Naive thymus-derived CD4-positive, alpha-beta T cell (primary cell): ENCODE measurements around the gene STAT1. TPM values are rescaled to one million over a fixed set of nuclear protein-coding genes. Genes with fewer than 3 reads are reported as not detected.

Source experiments
- ATAC-seq: fragments of 150-1000 bp; cut with Tn5 transposase; 2 replicates; pipeline ENCODE4 v1.10.0; 2021; ENCODE audit warnings: mild to moderate bottlenecking, moderate library complexity
- CTCF ChIA-PET: fragments of 350-600 bp; sonication (Branson Sonifier 250); formaldehyde crosslinking; loops from one replicate; lab custom pipeline; 2021; ENCODE audit warnings: antibody characterized with exemption; lab: Charles Lee
- POLR2A ChIA-PET: fragments of 350-600 bp; sonication (Branson Sonifier 250); formaldehyde crosslinking; loops from one replicate; lab custom pipeline; 2021; ENCODE audit warnings: antibody characterized with exemption, inconsistent platforms; lab: Charles Lee
- DNase-seq, 9 donors: peaks; one replicate each; pipeline versions ENCODE4 v3.0.0 to v3.0.0-alpha.2; 2020 to 2022; ENCODE audit warnings: mixed read lengths in 1 of 9
- H3K27ac ChIP-seq: one replicate; pipeline ENCODE4 v1.7.0; 2013; ENCODE audit warnings: mild to moderate bottlenecking, low read depth, low read length, moderate library complexity
- H3K27me3 ChIP-seq, 2 donors: one replicate each; pipeline ENCODE4 v1.7.0; 2013; ENCODE audit warnings: low read length in 2 of 2, mild to moderate bottlenecking in 2 of 2, moderate library complexity in 2 of 2; ENCODE audit not compliant: control insufficient read depth in 2 of 2, insufficient read depth in 2 of 2
- H3K36me3 ChIP-seq, 3 experiments: 1 replicate in 2 of 3; 2 replicates in 1 of 3; pipeline ENCODE4 v1.7.0; 2013; ENCODE audit warnings: low read length in 3 of 3, mild to moderate bottlenecking in 3 of 3, moderate library complexity in 1 of 3; ENCODE audit not compliant: insufficient read depth in 3 of 3, control insufficient read depth in 2 of 3
- H3K4me1 ChIP-seq, 2 donors: one replicate each; pipeline ENCODE4 v1.7.0; 2013; ENCODE audit warnings: low read length in 2 of 2, mild to moderate bottlenecking in 2 of 2, moderate library complexity in 1 of 2; ENCODE audit not compliant: control insufficient read depth in 2 of 2, insufficient read depth in 2 of 2
- H3K4me3 ChIP-seq: 2 replicates; pipeline ENCODE4 v1.7.0; 2013; ENCODE audit warnings: mild to moderate bottlenecking, low read length
- H3K9me3 ChIP-seq, 3 experiments: 1 replicate in 2 of 3; 2 replicates in 1 of 3; pipeline ENCODE4 v1.7.0; 2013; ENCODE audit warnings: low read length in 3 of 3; ENCODE audit not compliant: control insufficient read depth in 2 of 3
- H3K27ac Mint-ChIP-seq, 9 donors: one replicate each; pipeline ENCODE4 v1.8.0; 2020 to 2022; ENCODE audit warnings: mixed read lengths in 9 of 9, mild to moderate bottlenecking in 8 of 9, moderate library complexity in 5 of 9, inconsistent platforms in 2 of 9
- H3K27me3 Mint-ChIP-seq, 5 donors: one replicate each; pipeline ENCODE4 v1.8.0; 2021 to 2022; ENCODE audit warnings: mixed read lengths in 5 of 5, mild to moderate bottlenecking in 1 of 5
- H3K36me3 Mint-ChIP-seq, 5 donors: one replicate each; pipeline ENCODE4 v1.8.0; 2020 to 2022; ENCODE audit warnings: mixed read lengths in 5 of 5, mild to moderate bottlenecking in 3 of 5, inconsistent platforms in 1 of 5
- H3K4me1 Mint-ChIP-seq, 7 donors: one replicate each; pipeline ENCODE4 v1.8.0; 2020 to 2022; ENCODE audit warnings: mixed read lengths in 7 of 7, mild to moderate bottlenecking in 3 of 7, inconsistent platforms in 1 of 7
- H3K4me3 Mint-ChIP-seq, 10 donors: one replicate each; pipeline ENCODE4 v1.8.0; 2020 to 2022; ENCODE audit warnings: mild to moderate bottlenecking in 10 of 10, mixed read lengths in 10 of 10, moderate library complexity in 6 of 10, inconsistent platforms in 2 of 10
- H3K9me3 Mint-ChIP-seq, 11 donors: one replicate each; pipeline ENCODE4 v1.8.0; 2020 to 2022; ENCODE audit warnings: mixed read lengths in 11 of 11, mild to moderate bottlenecking in 4 of 11, inconsistent platforms in 1 of 11, moderate library complexity in 1 of 11
- intact Hi-C, 2 donors: fragments of 100-400 bp; cut with micrococcal nuclease; formaldehyde crosslinking; loops; one replicate each; pipeline ENCODE4 v1.15.1; 2023
- polyA plus RNA-seq, 2 donors: library from polyadenylated mRNA; unstranded; fragments of 300-500 nt; fragmentation: Illumina TruSeq; gene quantifications; one replicate each; pipeline ENCODE4 v1.2.3, GENCODE V29; 2021
- total RNA-seq, 6 experiments: library from RNA in 5 of 6; stranded (reverse) in 5 of 6; gene quantifications; 1 replicate in 5 of 6; 2 replicates in 1 of 6; pipeline ENCODE4 v1.2.3 and lab custom pipeline; 2021 to 2026

The STAT1 gene
- total and polyA plus RNA-seq, 7 experiments from 2014 or later: 74.1 to 1,177 (median 92.2) TPM

DNA sequence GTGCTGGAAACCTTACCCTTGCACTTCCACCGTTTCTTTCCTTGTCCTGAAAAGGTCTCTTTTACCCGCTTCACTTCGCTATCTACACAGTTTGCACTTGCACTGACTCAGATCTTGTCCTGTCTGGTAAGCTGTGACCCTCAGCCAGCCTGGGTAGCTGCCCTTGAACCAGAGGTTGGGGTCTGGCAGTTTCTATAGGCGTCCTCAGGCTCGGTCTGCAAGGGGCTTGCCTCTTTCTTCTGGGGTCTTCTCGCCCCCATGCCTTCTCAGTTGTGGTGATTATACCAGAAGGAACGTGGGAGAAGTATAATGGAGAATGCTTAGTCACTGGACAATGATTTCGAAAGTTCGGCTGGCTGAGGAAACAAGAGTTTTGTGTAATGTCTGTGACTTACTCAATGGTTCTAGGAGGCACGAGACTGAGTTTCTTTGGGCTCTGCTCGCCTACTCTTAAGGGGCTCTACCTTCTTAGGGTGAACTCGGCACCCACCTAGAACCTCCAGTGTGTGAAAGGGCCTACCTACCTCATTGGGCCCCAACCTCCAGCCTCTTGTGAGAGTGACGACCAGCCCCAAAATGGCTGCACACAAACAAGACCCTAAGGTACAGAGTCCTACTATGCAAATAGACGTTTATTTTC is 6.9 kb upstream of the STAT1 start:
- Histone ChIP-seq H3K36me3 (no peaks in the 10 kb centered on the region), H3K27ac (peak overlapping the region; percentile 82), H3K27me3 (no peaks in the 10 kb centered on the region), H3K4me3 (peak overlapping the region; percentile 78), H3K9me3 (no peaks in the 10 kb centered on the region), H3K4me1 (peaks cover 38 to 44% of the 10 kb centered on the region in 2 donors)
- no peak overlapping the region for H3K27ac Mint-ChIP-seq
- H3K9me3 Mint-ChIP-seq: peaks cover 0 to 6% (median 0%) of the 10 kb centered on the region in 11 donors
- no peak overlapping the region for H3K4me3 Mint-ChIP-seq
- peak; percentile 22 for ATAC-seq
- peaks cover 11 to 47% (median 35%) of the 10 kb centered on the region in 7 donors for H3K4me1 Mint-ChIP-seq
- CTCF ChIA-PET: interaction anchor here (0.9 to 2.1 kb wide), 3 partner anchors 8 to 32 kb away, joined by 3 to 7 read pairs (median 5); no protein-coding TSS in a partner anchor
- intact Hi-C loops: loop anchor here (1.0 to 10.0 kb wide), 12 partner anchors 9 to 1579 kb away; partner anchors contain the start of genes ORMDL1 (in 2 of the 2), PMS1 (in 2 of the 2), GLS (in 1 of the 2) and NEMP2 (in 1 of the 2)
- DNase-seq: peak in 1 of 9 donors; percentile 56
- POLR2A ChIA-PET: interaction anchor here (0.6 to 3.6 kb wide), 9 partner anchors 9 to 614 kb away, joined by 3 to 18 read pairs (median 6); partner anchors contain the start of gene GLS
- H3K27me3 Mint-ChIP-seq: peaks cover 0 to 2% (median 0%) of the 10 kb centered on the region in 5 donors
- H3K36me3 Mint-ChIP-seq: peaks cover under 1 to 11% (median 6%) of the 10 kb centered on the region in 5 donors

DNA sequence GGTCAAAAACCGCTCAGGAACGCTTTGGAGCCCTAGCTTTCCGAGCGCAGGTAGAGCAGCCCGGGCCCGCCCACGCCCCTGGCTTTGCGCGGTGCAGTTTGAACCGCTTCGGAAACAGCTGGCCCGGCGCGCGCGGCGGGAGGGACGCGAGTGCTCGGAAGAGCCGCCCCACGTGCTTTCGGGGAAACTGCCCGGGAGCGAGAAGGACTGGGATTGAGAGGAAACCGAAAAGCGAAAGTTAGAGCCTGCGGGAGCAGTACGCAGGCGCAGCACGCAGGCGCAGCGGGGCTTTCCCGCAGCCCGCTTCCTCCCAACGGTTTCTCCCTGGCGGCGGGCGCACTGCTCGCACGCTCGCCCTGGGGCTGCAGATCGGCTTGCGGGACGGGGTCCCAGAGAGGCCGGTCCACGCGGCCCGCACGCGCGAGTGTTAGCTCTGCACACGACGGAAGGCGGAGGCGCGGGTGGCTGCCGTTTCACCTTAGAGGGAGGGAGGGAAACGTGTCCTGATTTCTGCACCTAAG is 6.3 kb upstream of the STAT1 start:
- ATAC-seq (peak; percentile 88), DNase-seq (peak; percentile 89 to 99 (median 94))
- no peaks in the 10 kb centered on the region for H3K9me3 ChIP-seq
- peaks cover 44 to 48% of the 10 kb centered on the region in 2 donors for H3K4me1 ChIP-seq
- H3K4me3 ChIP-seq: peak overlapping the region; percentile 78
- H3K36me3 ChIP-seq: no peaks in the 10 kb centered on the region
- H3K27ac ChIP-seq: peak overlapping the region; percentile 82
- CTCF ChIA-PET: interaction anchor here (0.9 to 2.1 kb wide), 4 partner anchors 8 to 33 kb away, joined by 3 to 7 read pairs (median 4); no protein-coding TSS in a partner anchor
- Mint-ChIP-seq H3K9me3 (peaks cover 0 to 6% (median 0%) of the 10 kb centered on the region in 11 donors), H3K27me3 (peaks cover 0 to 2% (median 0%) of the 10 kb centered on the region in 5 donors), H3K36me3 (peaks cover 0 to 11% (median 6%) of the 10 kb centered on the region in 5 donors), H3K4me1 (peaks cover 11 to 46% (median 32%) of the 10 kb centered on the region in 7 donors), H3K27ac (no peak overlapping the region), H3K4me3 (no peak overlapping the region)
- intact Hi-C loops: loop anchor here (1.0 to 10.0 kb wide), 11 partner anchors 9 to 1578 kb away; partner anchors contain the start of genes ORMDL1 (in 2 of the 2), PMS1 (in 2 of the 2), GLS (in 1 of the 2) and STAT4 (in 1 of the 2)
- POLR2A ChIA-PET: interaction anchor here (0.9 to 3.6 kb wide), 8 partner anchors 9 to 139 kb away, joined by 3 to 18 read pairs (median 7); partner anchors contain the start of gene GLS
- no peaks in the 10 kb centered on the region for H3K27me3 ChIP-seq

GRCh38 chr2:191019376-191019775 is 5.4 kb upstream of the STAT1 start:
- Mint-ChIP-seq H3K27ac (peak overlapping the region in 6 of 9 donors; percentile 8 to 92 (median 74)), H3K4me3 (peak overlapping the region in 6 of 10 donors; percentile 43 to 86 (median 70))
- peak overlapping the region; percentile 82 for H3K27ac ChIP-seq

DNA sequence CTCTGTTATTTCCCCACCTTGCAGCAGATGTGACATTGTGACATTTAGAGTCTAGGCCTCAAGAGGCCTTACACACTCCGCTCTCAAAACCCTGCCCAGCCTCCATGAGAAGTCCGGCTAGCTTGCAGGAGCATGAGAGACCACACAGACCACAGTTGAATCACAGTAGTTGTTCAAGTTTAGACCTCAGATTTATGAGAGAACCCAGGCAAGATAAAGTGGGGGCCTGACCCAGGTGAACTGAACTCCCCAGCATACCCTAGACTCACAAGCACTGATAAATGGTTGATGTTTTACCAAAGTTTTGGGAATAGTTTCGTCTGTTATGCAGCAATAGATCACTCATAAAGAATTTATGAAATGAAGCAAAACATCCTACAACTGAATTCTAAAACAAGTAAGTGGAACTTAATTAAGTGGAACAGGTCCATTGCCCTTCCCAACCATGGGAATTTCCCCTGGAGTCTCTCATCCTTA is 4.7 kb upstream of the STAT1 start:
- H3K27me3 ChIP-seq: no peaks in the 10 kb centered on the region
- Mint-ChIP-seq H3K27me3 (peaks cover 0 to 2% (median 0%) of the 10 kb centered on the region in 5 donors), H3K4me3 (peak overlapping the region in 9 of 10 donors; percentile 45 to 86 (median 74)), H3K9me3 (peaks cover 0 to 6% (median 0%) of the 10 kb centered on the region in 11 donors), H3K27ac (peak overlapping the region in 7 of 9 donors; percentile 63 to 92 (median 78)), H3K36me3 (peaks cover 0 to 8% (median 4%) of the 10 kb centered on the region in 5 donors), H3K4me1 (peaks cover 11 to 37% (median 25%) of the 10 kb centered on the region in 7 donors)
- no peak for ATAC-seq
- H3K27ac ChIP-seq: peak overlapping the region; percentile 82
- ChIA-PET CTCF (interaction anchor here (1.9 kb wide), 1 partner anchor 10 kb away, joined by 5 read pairs; no protein-coding TSS in a partner anchor), POLR2A (interaction anchor here (1.1 to 3.6 kb wide), 4 partner anchors 13 to 659 kb away, joined by 3 to 18 read pairs (median 5); partner anchors contain the start of gene GLS)
- DNase-seq: no peak
- H3K4me3 ChIP-seq: peak overlapping the region; percentile 31
- no peaks in the 10 kb centered on the region for H3K9me3 ChIP-seq
- H3K36me3 ChIP-seq: peaks cover 0 to 3% (median 0%) of the 10 kb centered on the region in 3 experiments
- peaks cover 54 to 59% of the 10 kb centered on the region in 2 donors for H3K4me1 ChIP-seq
- intact Hi-C loops: no loop called here

More at GRCh38 chr2:191019376-191019775, 5.4 kb upstream of the STAT1 start:
- peaks cover 0 to 8% (median 4%) of the 10 kb centered on the region in 5 donors for H3K36me3 Mint-ChIP-seq
- H3K9me3 Mint-ChIP-seq: peaks cover 0 to 6% (median 0%) of the 10 kb centered on the region in 11 donors
- Histone ChIP-seq H3K36me3 (no peaks in the 10 kb centered on the region), H3K27me3 (no peaks in the 10 kb centered on the region), H3K4me1 (peaks cover 53 to 58% of the 10 kb centered on the region in 2 donors), H3K9me3 (no peaks in the 10 kb centered on the region), H3K4me3 (no peak overlapping the region)
- CTCF ChIA-PET: interaction anchor here (0.5 to 1.9 kb wide), 3 partner anchors 10 to 130 kb away, joined by 3 to 5 read pairs (median 4); no protein-coding TSS in a partner anchor
- H3K4me1 Mint-ChIP-seq: peaks cover 11 to 39% (median 27%) of the 10 kb centered on the region in 7 donors
- intact Hi-C loops: no loop called here
- ATAC-seq (no peak), DNase-seq (no peak)
- H3K27me3 Mint-ChIP-seq: peaks cover 0 to 2% (median 0%) of the 10 kb centered on the region in 5 donors
- POLR2A ChIA-PET: interaction anchor here (1.1 to 3.6 kb wide), 6 partner anchors 8 to 658 kb away, joined by 3 to 18 read pairs (median 6); partner anchors contain the start of gene GLS

DNA sequence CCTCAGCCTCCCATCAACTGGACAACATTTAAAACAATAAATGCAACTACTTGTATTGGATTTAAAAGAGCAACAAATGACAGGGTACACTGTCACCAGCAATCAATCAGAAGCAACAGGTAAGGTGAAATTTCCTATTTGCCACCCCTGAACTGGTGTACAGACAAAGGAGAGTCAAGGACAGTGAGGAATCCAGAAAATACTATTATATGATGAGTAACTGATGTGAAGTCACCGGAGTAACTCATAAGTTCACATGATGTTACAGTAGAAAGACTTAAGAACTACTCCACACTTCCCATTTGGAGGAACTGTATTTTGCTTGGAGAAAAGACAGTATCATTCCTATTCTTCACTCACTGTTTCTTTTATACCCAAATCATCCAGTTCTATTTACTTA is 4.1 kb upstream of the STAT1 start:
- Histone ChIP-seq H3K27me3 (no peaks in the 10 kb centered on the region), H3K27ac (peak overlapping the region; percentile 27), H3K9me3 (no peaks in the 10 kb centered on the region), H3K4me1 (peaks cover 52 to 56% of the 10 kb centered on the region in 2 donors), H3K4me3 (peak overlapping the region; percentile 31), H3K36me3 (peaks cover 0 to 6% (median 0%) of the 10 kb centered on the region in 3 experiments)
- peak overlapping the region in 7 of 9 donors; percentile 14 to 92 (median 63) for H3K27ac Mint-ChIP-seq
- ChIA-PET CTCF (no interaction called here), POLR2A (interaction anchor here (3.6 kb wide), 1 partner anchor 136 kb away, joined by 18 read pairs; the partner anchor contains the start of gene GLS)
- DNase-seq: no peak
- H3K4me1 Mint-ChIP-seq: peaks cover 11 to 37% (median 25%) of the 10 kb centered on the region in 7 donors
- intact Hi-C loops: no loop called here
- ATAC-seq: no peak
- H3K36me3 Mint-ChIP-seq: peaks cover 0 to 8% (median 4%) of the 10 kb centered on the region in 5 donors
- H3K27me3 Mint-ChIP-seq: peaks cover 0 to 2% (median 0%) of the 10 kb centered on the region in 5 donors
- H3K4me3 Mint-ChIP-seq: peak overlapping the region in 5 of 10 donors; percentile 45 to 82 (median 66)
- H3K9me3 Mint-ChIP-seq: peaks cover 0 to 6% (median 0%) of the 10 kb centered on the region in 11 donors
